Middle frontal gyrus (tissue), 1 donor: ENCODE results near the gene FRY.
"Not testable (repeated sequence)": the region's sequence is repeated elsewhere in the genome, so short reads cannot be mapped to it uniquely, and the experiment has no call there.

ENCODE experiments used
- DNase-seq: peaks from one replicate; pipeline ENCODE4 v3.0.0-alpha.2; 2015; ENCODE audit warnings: low spot score; ENCODE audit errors: extremely low spot score

Gene FRY

GRCh38 chr13:32040052-32040642 lies 8.6 kb downstream of the FRY start:
- no peak for DNase-seq

GRCh38 chr13:32040689-32041088 lies 9.1 kb downstream of the FRY start:
- DNase-seq: no peak

- DNase-seq: no peak
Measured at GRCh38 chr13:32041429-32041828, 9.9 kb downstream of the FRY start.

- no peak for DNase-seq
Measured at GRCh38 chr13:32042551-32042950, 11.0 kb downstream of the FRY start.

- DNase-seq: no peak
Measured at GRCh38 chr13:32044446-32044845, 12.9 kb downstream of the FRY start.

GRCh38 chr13:32045537-32045936 lies 14.0 kb downstream of the FRY start:
- no peak for DNase-seq

- no peak for DNase-seq
Measured at GRCh38 chr13:32045982-32046785, 14.6 kb downstream of the FRY start.

- no peak for DNase-seq
Measured at GRCh38 chr13:32047088-32047487, 15.5 kb downstream of the FRY start.

GRCh38 chr13:32047793-32048192 lies 16.2 kb downstream of the FRY start:
- DNase-seq: no peak

GRCh38 chr13:32048816-32049215 lies 17.2 kb downstream of the FRY start:
- no peak for DNase-seq

- no peak for DNase-seq
Measured at GRCh38 chr13:32051156-32051555, 19.6 kb downstream of the FRY start.

- DNase-seq: no peak
Measured at GRCh38 chr13:32056316-32056715, 24.7 kb downstream of the FRY start.

- not testable (repeated sequence) for DNase-seq
Measured at GRCh38 chr13:32057325-32057724, 25.8 kb downstream of the FRY start.

- DNase-seq: no peak
Measured at GRCh38 chr13:32059511-32059984, 28.0 kb downstream of the FRY start.

- DNase-seq: no peak
Measured at GRCh38 chr13:32060401-32060878, 28.9 kb downstream of the FRY start.

GRCh38 chr13:32063619-32064233 lies 32.2 kb downstream of the FRY start:
- no peak for DNase-seq

GRCh38 chr13:32067149-32067961 lies 35.8 kb downstream of the FRY start:
- DNase-seq: no peak

GRCh38 chr13:32068255-32068654 lies 36.7 kb downstream of the FRY start:
- no peak for DNase-seq

- DNase-seq: no peak
Measured at GRCh38 chr13:32073180-32073864, 41.7 kb downstream of the FRY start.

- DNase-seq: no peak
Measured at GRCh38 chr13:32075170-32075851, 43.7 kb downstream of the FRY start.
